HepG2 (cell line): ENCODE data around the gene ACADVL. TPM values are rescaled to one million over a fixed set of nuclear protein-coding genes. Genes with fewer than 3 reads are reported as not detected.

Source experiments
- ASH2L ChIP-seq: fragments of 300-600, 200-600 bp; sonication (generic); IDR thresholded peaks from 2 replicates; pipeline ENCODE4 v1.7.0; 2017; ENCODE audit warnings: low read depth, mild to moderate bottlenecking, moderate library complexity, mixed read lengths, low read length; ENCODE audit not compliant: insufficient read length
- CEBPB ChIP-seq: IDR thresholded peaks from 2 replicates; pipeline ENCODE4 v1.6.1; 2011; ENCODE audit warnings: low read depth, low read length, improper control_type of control experiment, borderline replicate concordance
- CEBPG ChIP-seq: IDR thresholded peaks from 2 replicates; pipeline ENCODE4 v1.6.1; 2016
- FIP1L1 ChIP-seq: fragments of 200-400 bp; formaldehyde crosslinking; IDR thresholded peaks from 2 replicates; pipeline ENCODE4 v1.6.1; 2018; ENCODE audit warnings: low read depth, mild to moderate bottlenecking, low read length, moderate library complexity, borderline replicate concordance; ENCODE audit not compliant: insufficient read depth
- IKZF4 ChIP-seq: sonication (generic); formaldehyde crosslinking; IDR thresholded peaks from 2 replicates; pipeline ENCODE4 v1.5.1; 2020; ENCODE audit warnings: borderline replicate concordance, mild to moderate bottlenecking, low read depth, missing genetic modification reagents; ENCODE audit errors: not compliant biosample characterization
- RAD21 ChIP-seq: fragments of 450-650 bp; formaldehyde crosslinking; IDR thresholded peaks from 2 replicates; pipeline ENCODE4 v1.5.0; 2020; ENCODE audit warnings: mild to moderate bottlenecking
- RELA ChIP-seq: sonication (generic); formaldehyde crosslinking; IDR thresholded peaks from 2 replicates; pipeline ENCODE4 v1.4.0; 2020; ENCODE audit warnings: missing genetic modification reagents
- SIN3A ChIP-seq: IDR thresholded peaks from 2 replicates; pipeline ENCODE4 v1.6.1; 2011; ENCODE audit warnings: low read depth, mild to moderate bottlenecking, control low read depth, low read length, borderline replicate concordance
- SMAD9 ChIP-seq: sonication (generic); formaldehyde crosslinking; IDR thresholded peaks from 2 replicates; pipeline ENCODE4 v1.5.1; 2020; ENCODE audit warnings: mild to moderate bottlenecking, missing genetic modification reagents
- TBX2 ChIP-seq: sonication (generic); formaldehyde crosslinking; IDR thresholded peaks from 2 replicates; pipeline ENCODE4 v1.5.0; 2020; ENCODE audit warnings: missing genetic modification reagents, mild to moderate bottlenecking, borderline replicate concordance
- TCF7L2 ChIP-seq: IDR thresholded peaks from 2 replicates; pipeline ENCODE4 v1.6.1; 2011; ENCODE audit warnings: mild to moderate bottlenecking, low read depth, low read length, moderate library complexity
- ZBTB42 ChIP-seq: sonication (generic); formaldehyde crosslinking; IDR thresholded peaks from 2 replicates; pipeline ENCODE4 v1.5.0; 2020; ENCODE audit warnings: mild to moderate bottlenecking, missing genetic modification reagents
- ZFX ChIP-seq: sonication (generic); formaldehyde crosslinking; IDR thresholded peaks from 2 replicates; pipeline ENCODE4 v1.4.0; 2020; ENCODE audit warnings: mild to moderate bottlenecking, low read depth, missing genetic modification reagents, moderate library complexity
- ZFY ChIP-seq: sonication (generic); formaldehyde crosslinking; IDR thresholded peaks from 2 replicates; pipeline ENCODE4 v1.4.0; 2020; ENCODE audit warnings: missing genetic modification reagents
- ZFYVE20 ChIP-seq: sonication (generic); formaldehyde crosslinking; IDR thresholded peaks from 2 replicates; pipeline ENCODE4 v1.8.0; 2023; ENCODE audit warnings: low read depth, mild to moderate bottlenecking, moderate library complexity, missing genetic modification reagents, borderline replicate concordance
- ZNF230 ChIP-seq: sonication (generic); formaldehyde crosslinking; IDR thresholded peaks from 2 replicates; pipeline ENCODE4 v1.4.0; 2020; ENCODE audit warnings: mild to moderate bottlenecking, missing genetic modification reagents
- ZNF614 ChIP-seq: IDR thresholded peaks from 2 replicates; pipeline ENCODE4 v1.6.1; 2018; ENCODE audit warnings: missing biosample characterization, missing genetic modification reagents, inconsistent platforms, borderline replicate concordance
- ZNF7 ChIP-seq: IDR thresholded peaks from 2 replicates; pipeline ENCODE4 v1.6.1; 2016; ENCODE audit warnings: missing biosample characterization, missing genetic modification reagents
- ZNF75D ChIP-seq: sonication (generic); formaldehyde crosslinking; IDR thresholded peaks from 2 replicates; pipeline ENCODE4 v1.8.1; 2023; ENCODE audit warnings: missing genetic modification reagents, mild to moderate bottlenecking, borderline replicate concordance
- ZNF772 ChIP-seq: sonication (generic); formaldehyde crosslinking; IDR thresholded peaks from 2 replicates; pipeline ENCODE4 v1.5.0; 2020; ENCODE audit warnings: mild to moderate bottlenecking, missing genetic modification reagents
- polyA plus RNA-seq, 8 experiments: library from polyadenylated mRNA; depleted of rRNA in 3 of 8; stranded (reverse) in 7 of 8; unstranded in 1 of 8; fragments of >200 nt; fragmentation: Illumina TruSeq in 4 of 8; extraction: Trizol in 4 of 8; gene quantifications; 2 replicates each; pipeline versions ENCODE4 v1.2.1 to v1.2.3, GENCODE V29; 2011 to 2016; ENCODE audit warnings: low read depth in 4 of 8, missing spikeins in 1 of 8, mixed read lengths in 1 of 8; ENCODE audit not compliant: insufficient read depth in 1 of 8
- total RNA-seq, 5 experiments: library from RNA; depleted of rRNA; stranded (reverse); fragments of >200 nt; fragmentation: Illumina TruSeq; extraction: Trizol; gene quantifications; 2 replicates each; pipeline ENCODE4 v1.2.3, GENCODE V29; 2016; ENCODE audit warnings: low read depth in 1 of 5
- TF ChIP-seq, protein P1 (sequence below), 2 experiments: fragments of 450-650 bp in 1 of 2; sonication (generic) in 1 of 2; formaldehyde crosslinking in 1 of 2; IDR thresholded peaks; 2 replicates each; pipeline versions ENCODE4 v1.6.1 to v1.8.0; 2016 to 2022; ENCODE audit warnings: antibody characterized with exemption in 1 of 2, mild to moderate bottlenecking in 1 of 2, missing genetic modification reagents in 1 of 2

ACADVL gene
- total and polyA plus RNA-seq, 2 of the 13 experiments (the other 11 are each of a cell fraction or from before 2014, with no cell fraction given): 219 to 412 TPM

GRCh38 chr17:7177191-7177953 is 42.4 kb upstream of the ACADVL start (continued):
- TF ChIP-seq ASH2L (no peak), ZNF230 (no peak), ZFX (0 out of 2 replicates have a peak, but pooled peaks have one; percentile 26), FIP1L1 (no peak), ZFYVE20 (no peak), TBX2 (CRISPR knock-in tag) (peak; percentile 30; the same call in 1 of the 2 replicates), ZNF75D (peak; percentile 60; the same call in 1 of the 2 replicates), TCF7L2 (no peak), ZBTB42 (CRISPR knock-in tag) (0 out of 2 replicates have a peak, but pooled peaks have one; percentile 13), ZFY (CRISPR knock-in tag) (peak; percentile 42; the same call in 1 of the 2 replicates), CEBPB (no peak), ZNF614 (CRISPR knock-in tag) (no peak), IKZF4 (no peak), ZNF772 (CRISPR knock-in tag) (0 out of 2 replicates have a peak, but pooled peaks have one; percentile 23), SIN3A (no peak; the same call in 1 of the 2 replicates), ZNF7 (CRISPR knock-in tag) (no peak), CEBPG (0 out of 2 replicates have a peak, but pooled peaks have one; percentile 24), RAD21 (peak; percentile 80), RELA (CRISPR knock-in tag) (peak; percentile 18; the same call in 1 of the 2 replicates), SMAD9 (CRISPR knock-in tag) (no peak)
- TF ChIP-seq, protein P1, sequence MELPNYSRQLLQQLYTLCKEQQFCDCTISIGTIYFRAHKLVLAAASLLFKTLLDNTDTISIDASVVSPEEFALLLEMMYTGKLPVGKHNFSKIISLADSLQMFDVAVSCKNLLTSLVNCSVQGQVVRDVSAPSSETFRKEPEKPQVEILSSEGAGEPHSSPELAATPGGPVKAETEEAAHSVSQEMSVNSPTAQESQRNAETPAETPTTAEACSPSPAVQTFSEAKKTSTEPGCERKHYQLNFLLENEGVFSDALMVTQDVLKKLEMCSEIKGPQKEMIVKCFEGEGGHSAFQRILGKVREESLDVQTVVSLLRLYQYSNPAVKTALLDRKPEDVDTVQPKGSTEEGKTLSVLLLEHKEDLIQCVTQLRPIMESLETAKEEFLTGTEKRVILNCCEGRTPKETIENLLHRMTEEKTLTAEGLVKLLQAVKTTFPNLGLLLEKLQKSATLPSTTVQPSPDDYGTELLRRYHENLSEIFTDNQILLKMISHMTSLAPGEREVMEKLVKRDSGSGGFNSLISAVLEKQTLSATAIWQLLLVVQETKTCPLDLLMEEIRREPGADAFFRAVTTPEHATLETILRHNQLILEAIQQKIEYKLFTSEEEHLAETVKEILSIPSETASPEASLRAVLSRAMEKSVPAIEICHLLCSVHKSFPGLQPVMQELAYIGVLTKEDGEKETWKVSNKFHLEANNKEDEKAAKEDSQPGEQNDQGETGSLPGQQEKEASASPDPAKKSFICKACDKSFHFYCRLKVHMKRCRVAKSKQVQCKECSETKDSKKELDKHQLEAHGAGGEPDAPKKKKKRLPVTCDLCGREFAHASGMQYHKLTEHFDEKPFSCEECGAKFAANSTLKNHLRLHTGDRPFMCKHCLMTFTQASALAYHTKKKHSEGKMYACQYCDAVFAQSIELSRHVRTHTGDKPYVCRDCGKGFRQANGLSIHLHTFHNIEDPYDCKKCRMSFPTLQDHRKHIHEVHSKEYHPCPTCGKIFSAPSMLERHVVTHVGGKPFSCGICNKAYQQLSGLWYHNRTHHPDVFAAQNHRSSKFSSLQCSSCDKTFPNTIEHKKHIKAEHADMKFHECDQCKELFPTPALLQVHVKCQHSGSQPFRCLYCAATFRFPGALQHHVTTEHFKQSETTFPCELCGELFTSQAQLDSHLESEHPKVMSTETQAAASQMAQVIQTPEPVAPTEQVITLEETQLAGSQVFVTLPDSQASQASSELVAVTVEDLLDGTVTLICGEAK (IDR thresholded peaks at IDR 0.05): no peak
- TF ChIP-seq, protein P1 (CRISPR knock-in tag; IDR thresholded peaks at IDR 0.05): no peak
